Cardiac muscle cell (in vitro differentiated cells and primary cell): ENCODE data around the gene IL4. TPM values are rescaled to one million over a fixed set of nuclear protein-coding genes. Genes with fewer than 3 reads are reported as not detected.

ENCODE experiments used
- DNase-seq, 2 donors: peaks; one replicate each; pipeline versions ENCODE4 v3.0.0 to v3.0.0-alpha.2; 2010 to 2017; ENCODE audit warnings: low read depth in 1 of 2, low spot score in 1 of 2
- H3K27ac ChIP-seq: fragments of 200-600 bp; sonication (generic); 2 replicates; pipeline ENCODE4 v1.5.1; 2016
- H3K27me3 ChIP-seq: fragments of 200-600 bp; sonication (generic); 2 replicates; pipeline ENCODE4 v1.6.0; 2016; ENCODE audit warnings: control low read depth
- H3K36me3 ChIP-seq: fragments of 200-600 bp; sonication (generic); 2 replicates; pipeline ENCODE4 v1.5.1; 2016; ENCODE audit warnings: control low read depth
- H3K4me1 ChIP-seq: fragments of 200-600 bp; sonication (generic); 2 replicates; pipeline ENCODE4 v1.8.1; 2017; ENCODE audit warnings: low read depth, mild to moderate bottlenecking, mixed run types
- H3K4me3 ChIP-seq: fragments of 200-600 bp; sonication (generic); 2 replicates; pipeline ENCODE4 v1.5.1; 2016; ENCODE audit warnings: mild to moderate bottlenecking
- H3K9me3 ChIP-seq: fragments of 200-600 bp; sonication (generic); 2 replicates; pipeline ENCODE4 v1.5.1; 2017; ENCODE audit warnings: low read depth, mild to moderate bottlenecking, control low read depth
- polyA plus RNA-seq: library from polyadenylated mRNA; unstranded; fragments of >200 nt; fragmentation: Nextera tagmentation; extraction: Ambion mirVana; gene quantifications from 2 replicates; pipeline ENCODE4 v1.2.1, GENCODE V29; 2016
- total RNA-seq: library from RNA; depleted of rRNA; stranded (reverse); fragments of >200 nt; gene quantifications from 2 replicates; pipeline ENCODE4 v1.2.3, GENCODE V29; 2016
- TF ChIP-seq, protein P1 (sequence below): IDR thresholded peaks from 2 replicates; pipeline ENCODE4 v1.5.1; 2012; ENCODE audit warnings: low read depth, mild to moderate bottlenecking, low read length

The IL4 gene
- total and polyA plus RNA-seq, 2 experiments from 2014 or later, result not detected

- Histone ChIP-seq H3K9me3 (no peaks in the 10 kb centered on the region), H3K27me3 (no peaks in the 10 kb centered on the region), H3K27ac (no peak overlapping the region), H3K4me3 (no peak overlapping the region), H3K36me3 (peaks cover 6% of the 10 kb centered on the region), H3K4me1 (no peaks in the 10 kb centered on the region)
- DNase-seq, result no peak
- TF ChIP-seq, protein P1, sequence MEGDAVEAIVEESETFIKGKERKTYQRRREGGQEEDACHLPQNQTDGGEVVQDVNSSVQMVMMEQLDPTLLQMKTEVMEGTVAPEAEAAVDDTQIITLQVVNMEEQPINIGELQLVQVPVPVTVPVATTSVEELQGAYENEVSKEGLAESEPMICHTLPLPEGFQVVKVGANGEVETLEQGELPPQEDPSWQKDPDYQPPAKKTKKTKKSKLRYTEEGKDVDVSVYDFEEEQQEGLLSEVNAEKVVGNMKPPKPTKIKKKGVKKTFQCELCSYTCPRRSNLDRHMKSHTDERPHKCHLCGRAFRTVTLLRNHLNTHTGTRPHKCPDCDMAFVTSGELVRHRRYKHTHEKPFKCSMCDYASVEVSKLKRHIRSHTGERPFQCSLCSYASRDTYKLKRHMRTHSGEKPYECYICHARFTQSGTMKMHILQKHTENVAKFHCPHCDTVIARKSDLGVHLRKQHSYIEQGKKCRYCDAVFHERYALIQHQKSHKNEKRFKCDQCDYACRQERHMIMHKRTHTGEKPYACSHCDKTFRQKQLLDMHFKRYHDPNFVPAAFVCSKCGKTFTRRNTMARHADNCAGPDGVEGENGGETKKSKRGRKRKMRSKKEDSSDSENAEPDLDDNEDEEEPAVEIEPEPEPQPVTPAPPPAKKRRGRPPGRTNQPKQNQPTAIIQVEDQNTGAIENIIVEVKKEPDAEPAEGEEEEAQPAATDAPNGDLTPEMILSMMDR, result no peak
These were observed 56.1 kb downstream of the IL4 start for GRCh38 chr5:132729896-132730295.

Other genes with a start within 250 kb of the IL4 start
- 5.5 and 6.0 TPM in 2 replicates for gene IRF1, start 183.2 kb upstream of the IL4 start, total RNA-seq
- gene IRF1, start 183.2 kb upstream of the IL4 start, polyA plus RNA-seq, result 4.7 and 5.7 TPM in 2 replicates
- gene IL5, start 130.5 kb upstream of the IL4 start, total RNA-seq, result not detected in 2 replicates
- gene IL5, start 130.5 kb upstream of the IL4 start, polyA plus RNA-seq, result not detected in 2 replicates
- gene RAD50, start 117.0 kb upstream of the IL4 start, total RNA-seq, result 10.4 and 13.4 TPM in 2 replicates
- gene RAD50, start 117.0 kb upstream of the IL4 start, polyA plus RNA-seq, result 27.3 and 36.6 TPM in 2 replicates
- gene IL13, start 15.8 kb upstream of the IL4 start, total RNA-seq, result not detected in 2 replicates
- gene IL13, start 15.8 kb upstream of the IL4 start, polyA plus RNA-seq, result not detected in 2 replicates
- 4.8 and 5.4 TPM in 2 replicates for gene KIF3A, start 63.6 kb downstream of the IL4 start, total RNA-seq
- 10.5 and 13.4 TPM in 2 replicates for gene KIF3A, start 63.6 kb downstream of the IL4 start, polyA plus RNA-seq
- not detected in 2 replicates for gene CCNI2, start 73.4 kb downstream of the IL4 start, total RNA-seq
- gene CCNI2, start 73.4 kb downstream of the IL4 start, polyA plus RNA-seq, result 0.66 and 0.97 TPM in 2 replicates
- gene SEPTIN8, start 103.2 kb downstream of the IL4 start, total RNA-seq, result 41.0 and 51.9 TPM in 2 replicates
- gene SEPTIN8, start 103.2 kb downstream of the IL4 start, polyA plus RNA-seq, result 18.6 and 24.4 TPM in 2 replicates
- gene SOWAHA, start 139.3 kb downstream of the IL4 start, total RNA-seq, result 0.14 TPM in 1 of 2 replicates, not detected in the other
- not detected in 2 replicates for gene SOWAHA, start 139.3 kb downstream of the IL4 start, polyA plus RNA-seq
- gene SHROOM1, start 156.7 kb downstream of the IL4 start, total RNA-seq, result 8.1 and 9.8 TPM in 2 replicates
- gene SHROOM1, start 156.7 kb downstream of the IL4 start, polyA plus RNA-seq, result 13.3 TPM in 2 replicates
- gene GDF9, start 192.5 kb downstream of the IL4 start, total RNA-seq, result 0.14 and 0.45 TPM in 2 replicates
- gene GDF9, start 192.5 kb downstream of the IL4 start, polyA plus RNA-seq, result 1.8 TPM in 1 of 2 replicates, not detected in the other
- 97.0 and 217 TPM in 2 replicates for gene UQCRQ, start 192.7 kb downstream of the IL4 start, total RNA-seq
- gene UQCRQ, start 192.7 kb downstream of the IL4 start, polyA plus RNA-seq, result 949 and 1,297 TPM in 2 replicates
- 1.2 and 3.1 TPM in 2 replicates for gene LEAP2, start 199.7 kb downstream of the IL4 start, total RNA-seq
- 1.5 and 3.6 TPM in 2 replicates for gene LEAP2, start 199.7 kb downstream of the IL4 start, polyA plus RNA-seq